Measurements from ENCODE around the gene SNRPF.
"Not testable (repeated sequence)": the region's sequence is repeated elsewhere in the genome, so short reads cannot be mapped to it uniquely, and the experiment has no call there.

Gene SNRPF

DNA sequence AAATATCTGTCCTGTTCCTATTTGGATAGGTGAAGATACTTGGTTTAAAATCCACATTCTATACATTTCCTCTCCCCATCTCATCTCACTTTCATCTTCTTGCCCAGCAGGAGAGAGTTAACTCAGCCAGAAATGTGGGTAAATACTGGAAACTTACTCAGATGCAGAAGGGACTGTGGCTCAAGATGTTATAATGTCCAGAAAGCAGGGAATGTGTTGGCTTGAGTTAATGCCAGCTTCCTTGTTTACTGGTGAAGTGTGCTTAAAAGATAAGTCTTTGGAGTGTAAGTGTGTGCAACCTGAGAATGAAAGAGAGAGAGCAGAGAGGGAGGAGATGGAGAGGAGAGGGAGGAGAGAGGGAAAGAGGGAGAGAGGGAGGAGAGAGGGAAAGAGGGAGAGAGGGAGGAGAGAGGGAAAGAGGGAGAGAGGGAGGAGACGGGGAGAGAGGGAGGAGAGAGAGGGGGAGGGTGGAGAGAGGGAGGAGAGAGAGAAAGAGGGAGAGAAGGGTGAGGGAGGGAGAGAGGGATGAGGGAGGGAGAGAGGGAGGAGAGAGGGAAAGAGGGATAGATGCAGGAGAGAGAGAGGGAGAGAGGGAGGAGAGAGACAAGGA, 22.0 kb upstream of the SNRPF start:
- Histone ChIP-seq H2AFZ (ENCODE audit: low read depth, low read length, severe bottlenecking) (no peak overlapping the region), H3K79me2 (ENCODE audit: insufficient read depth, low read length) (no peaks in the 10 kb centered on the region), H3K4me3 (ENCODE audit: insufficient read depth, low read length, poor library complexity, severe bottlenecking) (no peak overlapping the region), H3K36me3 (ENCODE audit: low read length) (no peaks in the 10 kb centered on the region), H4K20me1 (ENCODE audit: low read depth, low read length) (no peaks in the 10 kb centered on the region), H3K4me2 (ENCODE audit: low read depth, low read length, poor library complexity, severe bottlenecking) (no peak overlapping the region), H3K9me2 (replicated peaks; ENCODE audit: insufficient read depth, low read length) (no peaks in the 10 kb centered on the region), H3F3A (ENCODE audit: insufficient read depth) (no peaks in the 10 kb centered on the region), H3K9ac (ENCODE audit: low read length) (no peak overlapping the region), H3K27me3 (ENCODE audit: low read length) (no peaks in the 10 kb centered on the region), H3K27ac (ENCODE audit: low read depth, low read length) (no peak overlapping the region), H3K9me3 (ENCODE audit: insufficient read depth, low read length) (no peaks in the 10 kb centered on the region)
- no peak for TF ChIP-seq EZH2phosphoT487 (conservative IDR thresholded peaks at IDR 0.05; ENCODE audit: low read length)
- TF ChIP-seq, protein P1, sequence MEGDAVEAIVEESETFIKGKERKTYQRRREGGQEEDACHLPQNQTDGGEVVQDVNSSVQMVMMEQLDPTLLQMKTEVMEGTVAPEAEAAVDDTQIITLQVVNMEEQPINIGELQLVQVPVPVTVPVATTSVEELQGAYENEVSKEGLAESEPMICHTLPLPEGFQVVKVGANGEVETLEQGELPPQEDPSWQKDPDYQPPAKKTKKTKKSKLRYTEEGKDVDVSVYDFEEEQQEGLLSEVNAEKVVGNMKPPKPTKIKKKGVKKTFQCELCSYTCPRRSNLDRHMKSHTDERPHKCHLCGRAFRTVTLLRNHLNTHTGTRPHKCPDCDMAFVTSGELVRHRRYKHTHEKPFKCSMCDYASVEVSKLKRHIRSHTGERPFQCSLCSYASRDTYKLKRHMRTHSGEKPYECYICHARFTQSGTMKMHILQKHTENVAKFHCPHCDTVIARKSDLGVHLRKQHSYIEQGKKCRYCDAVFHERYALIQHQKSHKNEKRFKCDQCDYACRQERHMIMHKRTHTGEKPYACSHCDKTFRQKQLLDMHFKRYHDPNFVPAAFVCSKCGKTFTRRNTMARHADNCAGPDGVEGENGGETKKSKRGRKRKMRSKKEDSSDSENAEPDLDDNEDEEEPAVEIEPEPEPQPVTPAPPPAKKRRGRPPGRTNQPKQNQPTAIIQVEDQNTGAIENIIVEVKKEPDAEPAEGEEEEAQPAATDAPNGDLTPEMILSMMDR (IDR thresholded peaks at IDR 0.05; ENCODE audit: insufficient read depth, low read length, poor library complexity, severe bottlenecking) = no peak

DNA sequence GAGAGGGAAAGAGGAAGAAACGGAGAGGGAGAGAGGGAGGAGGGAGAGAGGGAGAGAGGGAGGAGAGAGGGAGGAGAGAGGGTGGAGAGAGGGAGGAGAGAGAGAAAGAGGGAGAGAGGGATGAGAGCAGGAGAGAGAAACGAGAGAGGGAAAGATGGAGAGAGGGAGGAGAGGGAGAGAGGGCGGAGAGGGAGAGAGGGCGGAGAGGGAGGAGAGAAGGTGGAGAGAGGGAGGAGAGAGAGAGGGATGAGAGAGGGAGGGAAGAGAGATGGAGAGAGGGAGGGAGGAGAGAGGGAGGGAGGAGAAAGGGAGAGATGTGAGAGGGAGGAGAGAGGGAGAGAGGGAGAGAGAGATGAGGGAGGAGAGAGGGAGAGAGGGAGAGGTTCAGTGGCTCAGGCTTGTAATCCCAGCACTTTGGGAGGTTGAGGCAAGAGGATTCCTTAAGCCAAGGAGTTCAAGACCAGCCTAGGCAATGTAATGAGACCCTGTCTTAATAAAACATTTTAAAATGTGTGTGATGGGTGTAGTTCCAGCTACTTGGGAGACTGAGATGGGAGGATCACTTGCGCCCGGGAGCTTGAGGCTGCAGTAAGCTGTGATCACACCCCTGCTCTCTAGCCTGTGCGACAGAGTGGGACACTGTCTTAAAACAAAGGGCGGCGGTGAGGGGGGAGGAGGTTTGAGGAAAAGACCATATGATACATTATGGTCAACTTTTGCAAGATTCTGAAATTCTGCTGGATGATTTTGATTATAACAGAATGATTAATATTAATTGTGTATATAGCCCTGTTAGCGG, 21.3 kb upstream of the SNRPF start:
- no peak for TF ChIP-seq EZH2phosphoT487 (conservative IDR thresholded peaks at IDR 0.05; ENCODE audit: low read length)
- TF ChIP-seq, protein P1 (IDR thresholded peaks at IDR 0.05; ENCODE audit: insufficient read depth, low read length, poor library complexity, severe bottlenecking) = no peak
- H3F3A ChIP-seq (ENCODE audit: insufficient read depth) = no peaks in the 10 kb centered on the region
- no peak overlapping the region for H3K4me3 ChIP-seq (ENCODE audit: insufficient read depth, low read length, poor library complexity, severe bottlenecking)
- no peaks in the 10 kb centered on the region for H3K9me3 ChIP-seq (ENCODE audit: insufficient read depth, low read length)
- H3K9ac ChIP-seq (ENCODE audit: low read length) = no peak overlapping the region
- no peaks in the 10 kb centered on the region for H4K20me1 ChIP-seq (ENCODE audit: low read depth, low read length)
- H3K36me3 ChIP-seq (ENCODE audit: low read length) = no peaks in the 10 kb centered on the region
- H3K27ac ChIP-seq (ENCODE audit: low read depth, low read length) = no peak overlapping the region
- no peak overlapping the region for H2AFZ ChIP-seq (ENCODE audit: low read depth, low read length, severe bottlenecking)
- no peaks in the 10 kb centered on the region for H3K79me2 ChIP-seq (ENCODE audit: insufficient read depth, low read length)
- H3K4me2 ChIP-seq (ENCODE audit: low read depth, low read length, poor library complexity, severe bottlenecking) = no peak overlapping the region
- no peaks in the 10 kb centered on the region for H3K9me2 ChIP-seq (replicated peaks; ENCODE audit: insufficient read depth, low read length)
- no peaks in the 10 kb centered on the region for H3K27me3 ChIP-seq (ENCODE audit: low read length)

DNA sequence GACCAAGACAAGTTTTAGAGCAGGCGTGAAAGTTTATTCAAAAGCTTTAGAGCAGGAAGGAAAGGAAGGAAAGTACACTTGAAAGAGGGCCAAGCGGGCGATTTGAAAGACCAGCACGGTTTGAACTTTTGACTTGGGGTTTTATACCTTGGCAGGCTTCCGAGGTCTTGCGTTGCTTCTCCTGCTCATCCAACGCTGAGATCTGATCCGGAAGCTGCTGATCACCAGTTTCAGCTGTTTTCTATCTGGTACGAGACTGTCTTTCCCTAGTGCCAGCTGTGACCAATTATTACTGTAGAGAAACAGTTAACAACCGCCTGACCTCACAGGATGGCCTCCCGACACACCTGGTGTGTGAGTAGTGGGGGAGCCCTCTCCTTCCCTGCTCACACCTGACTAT, 20.6 kb upstream of the SNRPF start:
- Histone ChIP-seq H3F3A (ENCODE audit: insufficient read depth) (no peaks in the 10 kb centered on the region), H4K20me1 (ENCODE audit: low read depth, low read length) (no peaks in the 10 kb centered on the region), H3K27me3 (ENCODE audit: low read length) (no peaks in the 10 kb centered on the region), H3K79me2 (ENCODE audit: insufficient read depth, low read length) (no peaks in the 10 kb centered on the region), H3K27ac (ENCODE audit: low read depth, low read length) (no peak overlapping the region), H3K9ac (ENCODE audit: low read length) (no peak overlapping the region), H3K4me3 (ENCODE audit: insufficient read depth, low read length, poor library complexity, severe bottlenecking) (no peak overlapping the region), H3K9me2 (replicated peaks; ENCODE audit: insufficient read depth, low read length) (no peaks in the 10 kb centered on the region), H3K9me3 (ENCODE audit: insufficient read depth, low read length) (no peaks in the 10 kb centered on the region), H2AFZ (ENCODE audit: low read depth, low read length, severe bottlenecking) (no peak overlapping the region), H3K36me3 (ENCODE audit: low read length) (no peaks in the 10 kb centered on the region), H3K4me2 (ENCODE audit: low read depth, low read length, poor library complexity, severe bottlenecking) (no peak overlapping the region)
- TF ChIP-seq, protein P1 (IDR thresholded peaks at IDR 0.05; ENCODE audit: insufficient read depth, low read length, poor library complexity, severe bottlenecking) = no peak
- no peak for TF ChIP-seq EZH2phosphoT487 (conservative IDR thresholded peaks at IDR 0.05; ENCODE audit: low read length)

DNA sequence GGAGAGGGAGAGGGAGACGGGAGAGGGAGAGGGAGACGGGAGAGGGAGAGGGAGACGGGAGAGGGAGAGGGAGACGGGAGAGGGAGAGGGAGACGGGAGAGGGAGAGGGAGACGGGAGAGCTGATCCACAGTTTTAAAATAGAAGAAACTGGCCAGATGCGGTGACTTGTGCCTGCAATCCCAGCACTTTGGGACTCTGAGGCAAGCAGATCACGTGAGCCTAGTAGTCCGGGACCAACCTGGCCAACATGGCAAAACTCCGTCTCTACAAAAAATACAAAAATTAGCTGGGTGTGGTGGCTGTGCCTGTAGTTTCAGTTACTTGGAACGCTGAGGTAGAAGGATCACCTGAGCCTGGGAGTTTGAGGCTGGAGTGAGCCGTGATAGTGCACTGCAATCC, 16.3 kb upstream of the SNRPF start:
- not testable (repeated sequence) for H3K27ac ChIP-seq (ENCODE audit: low read depth, low read length); H4K20me1 ChIP-seq (ENCODE audit: low read depth, low read length); H3K27me3 ChIP-seq (ENCODE audit: low read length); H3K4me2 ChIP-seq (ENCODE audit: low read depth, low read length, poor library complexity, severe bottlenecking); H3K9me2 ChIP-seq (replicated peaks; ENCODE audit: insufficient read depth, low read length); H3K9me3 ChIP-seq (ENCODE audit: insufficient read depth, low read length); H3F3A ChIP-seq (ENCODE audit: insufficient read depth); H3K79me2 ChIP-seq (ENCODE audit: insufficient read depth, low read length); H3K4me3 ChIP-seq (ENCODE audit: insufficient read depth, low read length, poor library complexity, severe bottlenecking); H2AFZ ChIP-seq (ENCODE audit: low read depth, low read length, severe bottlenecking); H3K9ac ChIP-seq (ENCODE audit: low read length); H3K36me3 ChIP-seq (ENCODE audit: low read length)
